ENCODE measurements around the gene ADIPOQ.
"Not testable (repeated sequence)": the region's sequence is repeated elsewhere in the genome, so short reads cannot be mapped to it uniquely, and the experiment has no call there.

The ADIPOQ gene

DNA sequence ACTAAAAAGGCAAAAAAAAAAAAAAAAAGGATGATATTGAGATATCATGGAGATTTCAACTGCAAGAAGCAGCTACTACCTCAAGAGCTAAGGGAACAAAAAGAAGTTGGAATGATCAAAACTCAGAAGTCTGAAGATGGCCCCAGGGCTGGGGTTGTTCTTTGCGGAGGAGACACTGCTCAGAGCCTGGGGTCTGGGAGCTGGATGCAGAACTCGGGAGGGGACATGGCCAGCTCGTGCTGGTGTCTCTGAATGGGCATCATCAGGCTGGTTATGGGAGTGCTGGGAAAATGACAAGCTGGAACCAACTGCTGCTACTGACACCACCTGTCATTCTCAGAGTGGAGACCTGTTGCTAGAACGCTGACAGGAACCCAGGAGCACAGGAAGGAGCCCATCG, 14.2 kb upstream of the ADIPOQ start:
- Histone ChIP-seq H3K9ac (ENCODE audit: low read depth, low read length) (no peak overlapping the region), H3K27me3 (ENCODE audit: control insufficient read depth, insufficient read depth, low read length) (peaks cover 46% of the 10 kb centered on the region), H3K4me2 (ENCODE audit: low read length) (no peak overlapping the region), H3K9me3 (replicated peaks; ENCODE audit: low read length) (no peaks in the 10 kb centered on the region), H3K36me3 (ENCODE audit: insufficient read depth, low read length) (no peaks in the 10 kb centered on the region), H3K4me1 (ENCODE audit: control insufficient read depth, insufficient read depth, low read length) (peaks cover 17% of the 10 kb centered on the region), H3K4me3 (ENCODE audit: low read length) (no peak overlapping the region)

DNA sequence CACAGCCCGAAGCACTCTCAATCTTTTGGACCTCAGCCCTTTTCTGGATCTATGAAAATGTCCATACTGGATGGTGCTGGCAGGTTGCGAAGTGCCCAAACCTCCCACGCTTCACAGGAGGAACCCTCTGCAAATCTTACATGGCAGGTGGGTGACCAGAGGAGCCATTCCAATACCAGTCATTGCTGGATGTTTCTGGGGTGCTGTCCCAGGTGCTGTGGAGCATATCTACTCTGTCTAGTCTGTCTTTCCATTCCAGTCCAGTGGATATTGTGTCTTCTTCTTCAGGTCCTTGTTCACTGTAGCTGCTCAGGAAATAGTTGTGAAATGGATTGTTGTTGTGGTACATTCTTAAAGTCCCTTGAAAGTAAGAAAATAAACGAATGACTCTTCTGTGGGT, 10.7 kb upstream of the ADIPOQ start:
- Histone ChIP-seq H3K4me2 (ENCODE audit: low read length) (no peak overlapping the region), H3K9ac (ENCODE audit: low read depth, low read length) (no peak overlapping the region), H3K4me3 (ENCODE audit: low read length) (no peak overlapping the region), H3K4me1 (ENCODE audit: control insufficient read depth, insufficient read depth, low read length) (no peaks in the 10 kb centered on the region), H3K9me3 (replicated peaks; ENCODE audit: low read length) (no peaks in the 10 kb centered on the region), H3K27me3 (ENCODE audit: control insufficient read depth, insufficient read depth, low read length) (peaks cover 46% of the 10 kb centered on the region), H3K36me3 (ENCODE audit: insufficient read depth, low read length) (no peaks in the 10 kb centered on the region)

DNA sequence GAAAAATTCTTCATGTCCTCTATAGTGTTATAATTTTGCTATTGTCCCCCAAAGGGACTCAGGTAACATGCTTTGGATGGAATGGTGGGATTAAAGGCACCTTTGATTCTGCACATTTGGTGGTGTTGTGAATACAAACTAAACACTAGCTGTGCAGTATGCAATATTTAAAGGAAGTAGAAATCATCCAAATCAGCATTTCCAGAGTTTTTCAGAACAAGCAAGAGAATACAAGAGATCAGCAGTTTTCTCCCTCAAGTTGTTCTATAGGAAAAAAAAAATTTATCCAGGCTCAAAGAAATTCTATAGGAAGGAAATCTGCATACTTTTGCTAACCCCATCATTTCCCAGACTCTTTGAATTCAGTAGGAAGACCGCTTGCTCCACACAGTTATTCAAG, 10.2 kb upstream of the ADIPOQ start:
- no peaks in the 10 kb centered on the region for H3K4me1 ChIP-seq (ENCODE audit: control insufficient read depth, insufficient read depth, low read length)
- no peaks in the 10 kb centered on the region for H3K36me3 ChIP-seq (ENCODE audit: insufficient read depth, low read length)
- H3K4me2 ChIP-seq (ENCODE audit: low read length), result no peak overlapping the region
- peaks cover 46% of the 10 kb centered on the region for H3K27me3 ChIP-seq (ENCODE audit: control insufficient read depth, insufficient read depth, low read length)
- H3K9ac ChIP-seq (ENCODE audit: low read depth, low read length), result no peak overlapping the region
- H3K4me3 ChIP-seq (ENCODE audit: low read length), result no peak overlapping the region
- no peaks in the 10 kb centered on the region for H3K9me3 ChIP-seq (replicated peaks; ENCODE audit: low read length)

DNA sequence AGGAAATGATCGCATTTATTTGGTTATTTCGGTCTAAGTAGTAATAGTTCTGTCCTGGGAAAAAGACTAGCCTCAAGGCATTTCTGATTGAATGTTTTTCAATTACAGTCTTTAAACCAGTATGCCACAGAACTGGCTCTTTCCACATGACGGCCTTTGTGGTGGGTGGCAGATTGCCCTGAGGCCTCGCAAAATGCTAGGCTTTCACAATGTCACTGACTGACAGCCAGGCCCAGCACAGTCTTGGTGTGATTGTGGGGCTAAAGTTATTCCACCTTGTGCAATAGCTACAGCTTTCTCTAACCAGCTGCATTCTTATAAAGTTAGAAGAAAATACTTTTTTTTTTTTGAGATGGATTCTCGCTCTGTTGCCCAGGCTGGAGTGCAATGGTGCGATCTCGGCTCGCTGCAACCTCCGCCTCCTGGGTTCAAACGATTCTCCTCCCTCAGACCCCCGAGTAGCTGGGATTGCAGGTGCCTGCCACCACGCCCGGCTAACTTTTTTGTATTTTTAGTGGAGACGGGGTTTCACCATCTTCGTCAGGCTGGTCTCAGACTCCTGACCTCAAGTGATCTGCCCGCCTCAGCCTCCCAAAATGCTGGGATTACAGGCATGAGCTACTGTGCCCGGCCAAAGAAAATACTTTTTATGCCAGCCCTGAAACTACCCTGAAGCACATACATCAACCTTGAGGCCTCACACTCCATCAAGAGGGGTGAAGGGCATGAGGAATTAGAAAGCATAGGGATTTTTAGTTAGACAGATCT, 2.5 kb upstream of the ADIPOQ start:
- Histone ChIP-seq H3K4me2 (ENCODE audit: low read length) (no peak overlapping the region), H3K4me3 (ENCODE audit: low read length) (no peak overlapping the region), H3K9ac (ENCODE audit: low read depth, low read length) (no peak overlapping the region), H3K9me3 (replicated peaks; ENCODE audit: low read length) (no peaks in the 10 kb centered on the region), H3K36me3 (ENCODE audit: insufficient read depth, low read length) (no peaks in the 10 kb centered on the region), H3K4me1 (ENCODE audit: control insufficient read depth, insufficient read depth, low read length) (no peaks in the 10 kb centered on the region), H3K27me3 (ENCODE audit: control insufficient read depth, insufficient read depth, low read length) (peaks cover 13% of the 10 kb centered on the region)

DNA sequence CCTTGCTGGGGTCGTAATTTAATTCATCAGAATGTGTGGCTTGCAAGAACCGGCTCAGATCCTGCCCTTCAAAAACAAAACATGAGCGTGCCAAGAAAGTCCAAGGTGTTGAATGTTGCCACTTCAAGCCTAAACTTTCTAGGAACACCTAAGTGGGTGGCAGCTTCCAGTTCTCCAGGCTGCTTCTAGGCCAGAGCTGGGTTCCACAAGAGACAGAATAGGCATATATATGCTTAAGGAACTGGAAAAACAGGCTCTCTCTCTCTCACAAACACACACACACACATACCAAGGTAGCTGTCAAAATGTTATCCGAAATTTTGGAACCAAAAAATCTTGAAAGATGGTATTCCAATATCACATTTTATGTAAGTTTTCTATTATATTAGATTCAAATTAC, 890 bp upstream of the ADIPOQ start:
- H3K9ac ChIP-seq (ENCODE audit: low read depth, low read length), result no peak overlapping the region
- H3K9me3 ChIP-seq (replicated peaks; ENCODE audit: low read length), result no peaks in the 10 kb centered on the region
- no peaks in the 10 kb centered on the region for H3K36me3 ChIP-seq (ENCODE audit: insufficient read depth, low read length)
- peaks cover 25% of the 10 kb centered on the region for H3K27me3 ChIP-seq (ENCODE audit: control insufficient read depth, insufficient read depth, low read length)
- H3K4me3 ChIP-seq (ENCODE audit: low read length), result no peak overlapping the region
- no peak overlapping the region for H3K4me2 ChIP-seq (ENCODE audit: low read length)
- H3K4me1 ChIP-seq (ENCODE audit: control insufficient read depth, insufficient read depth, low read length), result no peaks in the 10 kb centered on the region

DNA sequence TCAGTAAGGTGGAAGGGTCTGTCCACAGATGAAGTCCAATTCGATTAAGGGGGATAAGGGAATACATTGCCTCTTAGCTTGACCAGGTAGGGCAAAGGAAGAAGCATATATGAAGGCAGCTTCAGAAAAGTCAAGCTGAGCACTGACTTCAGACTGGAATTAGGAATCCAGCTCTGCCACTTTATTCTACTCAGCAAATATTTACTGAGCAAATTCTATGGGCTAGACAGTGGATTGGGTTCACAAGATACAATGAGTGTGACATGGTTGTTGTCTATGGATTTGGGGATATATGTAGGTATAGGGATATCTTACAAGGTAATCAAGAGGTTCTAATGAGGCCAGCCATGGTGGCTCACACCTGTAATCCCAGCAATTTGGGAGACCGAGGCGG, 526 bp downstream of the ADIPOQ start:
- H3K4me2 ChIP-seq (ENCODE audit: low read length), result no peak overlapping the region
- peaks cover 29% of the 10 kb centered on the region for H3K27me3 ChIP-seq (ENCODE audit: control insufficient read depth, insufficient read depth, low read length)
- no peaks in the 10 kb centered on the region for H3K9me3 ChIP-seq (replicated peaks; ENCODE audit: low read length)
- no peaks in the 10 kb centered on the region for H3K36me3 ChIP-seq (ENCODE audit: insufficient read depth, low read length)
- H3K4me1 ChIP-seq (ENCODE audit: control insufficient read depth, insufficient read depth, low read length), result no peaks in the 10 kb centered on the region
- H3K9ac ChIP-seq (ENCODE audit: low read depth, low read length), result no peak overlapping the region
- no peak overlapping the region for H3K4me3 ChIP-seq (ENCODE audit: low read length)

DNA sequence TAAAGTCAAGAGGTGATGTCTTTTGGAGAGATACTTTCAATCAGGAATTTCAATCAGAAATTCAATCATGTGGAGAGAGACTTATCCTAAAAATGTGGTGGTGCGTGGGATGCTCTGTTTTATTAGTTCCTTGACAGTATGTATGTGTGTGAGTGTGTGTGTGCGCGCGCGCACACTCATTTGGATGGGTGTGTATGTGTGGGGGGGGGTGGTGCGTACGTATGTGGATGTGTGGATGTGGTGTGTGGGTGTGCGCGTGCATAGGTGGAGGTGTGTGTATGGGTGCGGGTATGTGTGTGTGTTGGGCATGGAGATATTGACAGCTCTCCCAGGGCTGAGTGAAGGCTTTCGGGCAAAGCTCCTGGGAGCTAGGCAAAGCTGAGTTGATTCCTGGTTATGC, 2.4 kb downstream of the ADIPOQ start:
- no peaks in the 10 kb centered on the region for H3K9me3 ChIP-seq (replicated peaks; ENCODE audit: low read length)
- H3K4me2 ChIP-seq (ENCODE audit: low read length), result no peak overlapping the region
- no peaks in the 10 kb centered on the region for H3K4me1 ChIP-seq (ENCODE audit: control insufficient read depth, insufficient read depth, low read length)

DNA sequence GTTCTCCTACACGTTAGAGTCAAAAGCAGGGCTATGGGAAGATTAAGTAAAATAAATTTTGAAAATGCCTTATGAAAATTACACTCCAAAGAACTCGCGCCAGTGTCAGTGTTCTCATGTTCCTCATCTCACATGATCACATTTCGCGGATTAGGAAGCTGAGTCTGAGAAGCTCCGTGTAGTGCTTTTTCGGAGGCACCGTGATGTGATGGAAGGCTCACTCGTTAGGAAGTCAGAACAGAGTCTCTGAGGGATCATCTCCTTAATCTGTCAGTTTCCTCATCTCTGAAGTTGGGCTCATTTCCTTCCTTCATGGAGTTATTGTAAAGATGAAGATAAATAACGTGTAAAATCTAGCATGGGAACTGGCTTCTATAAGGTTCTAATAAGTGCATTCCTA, 3.2 kb downstream of the ADIPOQ start:
- Histone ChIP-seq H3K4me2 (ENCODE audit: low read length) (no peak overlapping the region), H3K27me3 (ENCODE audit: control insufficient read depth, insufficient read depth, low read length) (peaks cover 32% of the 10 kb centered on the region), H3K9me3 (replicated peaks; ENCODE audit: low read length) (no peaks in the 10 kb centered on the region), H3K4me3 (ENCODE audit: low read length) (no peak overlapping the region), H3K4me1 (ENCODE audit: control insufficient read depth, insufficient read depth, low read length) (no peaks in the 10 kb centered on the region), H3K9ac (ENCODE audit: low read depth, low read length) (no peak overlapping the region), H3K36me3 (ENCODE audit: insufficient read depth, low read length) (no peaks in the 10 kb centered on the region)

More for the DNA sequence above, 2.4 kb downstream of the ADIPOQ start:
- Histone ChIP-seq H3K9ac (ENCODE audit: low read depth, low read length) (no peak overlapping the region), H3K4me3 (ENCODE audit: low read length) (no peak overlapping the region), H3K36me3 (ENCODE audit: insufficient read depth, low read length) (no peaks in the 10 kb centered on the region), H3K27me3 (ENCODE audit: control insufficient read depth, insufficient read depth, low read length) (peaks cover 32% of the 10 kb centered on the region)

DNA sequence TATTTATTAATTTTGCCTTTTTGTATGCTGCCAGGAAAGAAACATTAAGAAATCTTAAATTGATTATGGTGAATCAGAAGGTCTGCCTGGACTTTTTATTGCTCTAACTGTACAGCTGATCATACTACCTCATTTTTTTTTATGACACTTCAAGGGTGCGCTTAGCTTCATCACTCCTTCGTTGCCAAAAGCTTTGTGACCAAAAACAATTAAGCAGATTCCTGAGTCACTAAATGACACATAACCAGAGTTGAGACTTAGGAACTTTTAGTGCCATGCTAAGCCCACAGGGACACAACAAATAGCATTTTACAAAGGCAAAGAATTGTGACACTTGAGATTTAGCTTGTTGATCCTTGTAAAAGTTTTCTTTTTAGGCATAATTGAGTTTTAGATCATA, 4.9 kb downstream of the ADIPOQ start:
- Histone ChIP-seq H3K27me3 (ENCODE audit: control insufficient read depth, insufficient read depth, low read length) (peaks cover 37% of the 10 kb centered on the region), H3K4me3 (ENCODE audit: low read length) (no peak overlapping the region), H3K36me3 (ENCODE audit: insufficient read depth, low read length) (no peaks in the 10 kb centered on the region), H3K4me2 (ENCODE audit: low read length) (no peak overlapping the region), H3K9ac (ENCODE audit: low read depth, low read length) (no peak overlapping the region), H3K4me1 (ENCODE audit: control insufficient read depth, insufficient read depth, low read length) (no peaks in the 10 kb centered on the region), H3K9me3 (replicated peaks; ENCODE audit: low read length) (no peaks in the 10 kb centered on the region)

DNA sequence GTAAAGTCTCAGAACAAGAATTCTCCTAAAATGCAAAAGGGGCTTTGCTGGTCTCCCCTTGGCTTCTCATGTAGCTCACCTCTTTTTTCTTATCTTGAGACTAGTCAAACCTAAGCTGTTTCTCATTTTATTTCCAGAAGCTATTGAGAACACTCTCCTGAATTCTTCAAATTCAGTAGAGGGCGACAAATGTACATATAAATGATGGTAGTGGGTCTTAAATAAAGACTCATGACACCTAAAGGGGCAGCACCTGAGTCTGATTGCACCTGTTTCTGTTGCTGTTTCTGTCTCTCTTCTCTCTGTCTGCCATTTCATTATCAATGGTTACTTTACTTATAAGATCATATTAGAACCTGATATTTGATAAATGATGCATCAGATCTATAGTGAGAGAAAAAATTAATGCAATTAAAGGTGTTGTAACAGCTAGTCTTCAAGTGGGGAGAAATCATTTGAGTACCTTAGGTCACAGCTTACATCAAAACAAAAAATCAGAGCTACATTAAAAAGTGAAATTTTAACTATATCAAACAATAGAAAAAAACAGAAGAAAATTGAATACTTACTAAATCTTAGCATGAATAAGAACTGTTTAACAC, 7.0 kb downstream of the ADIPOQ start:
- Histone ChIP-seq H3K4me3 (ENCODE audit: low read length) (no peak overlapping the region), H3K9me3 (replicated peaks; ENCODE audit: low read length) (no peaks in the 10 kb centered on the region), H3K4me1 (ENCODE audit: control insufficient read depth, insufficient read depth, low read length) (no peaks in the 10 kb centered on the region), H3K9ac (ENCODE audit: low read depth, low read length) (no peak overlapping the region), H3K4me2 (ENCODE audit: low read length) (no peak overlapping the region), H3K27me3 (ENCODE audit: control insufficient read depth, insufficient read depth, low read length) (peaks cover 33% of the 10 kb centered on the region), H3K36me3 (ENCODE audit: insufficient read depth, low read length) (no peaks in the 10 kb centered on the region)

DNA sequence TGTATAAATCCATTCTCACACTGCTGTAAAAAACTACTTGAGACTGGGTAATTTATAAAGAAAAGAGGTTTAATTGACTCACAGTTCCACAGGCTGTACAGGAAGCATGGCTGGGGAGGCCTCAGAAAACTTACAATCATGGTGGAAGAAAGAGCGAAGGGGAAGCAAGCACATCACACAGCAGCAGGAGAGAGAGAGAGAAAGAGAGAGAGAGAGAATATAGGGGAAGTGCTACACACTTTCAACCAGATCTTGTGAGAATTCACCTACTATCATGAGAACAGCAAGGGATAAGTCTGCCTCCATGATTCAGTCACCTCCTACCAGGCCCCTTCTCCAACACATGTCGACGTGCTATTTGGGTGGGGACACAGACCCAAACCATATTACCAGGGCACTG, 9.3 kb downstream of the ADIPOQ start:
- H3K4me3 ChIP-seq (ENCODE audit: low read length); H3K9me3 ChIP-seq (replicated peaks; ENCODE audit: low read length); H3K36me3 ChIP-seq (ENCODE audit: insufficient read depth, low read length); H3K9ac ChIP-seq (ENCODE audit: low read depth, low read length); H3K4me2 ChIP-seq (ENCODE audit: low read length); H3K4me1 ChIP-seq (ENCODE audit: control insufficient read depth, insufficient read depth, low read length): not testable (repeated sequence)
- H3K27me3 ChIP-seq (ENCODE audit: control insufficient read depth, insufficient read depth, low read length), result peaks cover 17% of the 10 kb centered on the region

DNA sequence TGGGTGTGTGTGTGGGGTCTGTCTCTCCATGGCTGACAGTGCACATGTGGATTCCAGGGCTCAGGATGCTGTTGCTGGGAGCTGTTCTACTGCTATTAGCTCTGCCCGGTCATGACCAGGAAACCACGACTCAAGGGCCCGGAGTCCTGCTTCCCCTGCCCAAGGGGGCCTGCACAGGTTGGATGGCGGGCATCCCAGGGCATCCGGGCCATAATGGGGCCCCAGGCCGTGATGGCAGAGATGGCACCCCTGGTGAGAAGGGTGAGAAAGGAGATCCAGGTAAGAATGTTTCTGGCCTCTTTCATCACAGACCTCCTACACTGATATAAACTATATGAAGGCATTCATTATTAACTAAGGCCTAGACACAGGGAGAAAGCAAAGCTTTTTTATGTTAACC, 10.5 kb downstream of the ADIPOQ start:
- no peaks in the 10 kb centered on the region for H3K9me3 ChIP-seq (replicated peaks; ENCODE audit: low read length)
- H3K4me2 ChIP-seq (ENCODE audit: low read length), result no peak overlapping the region
- H3K27me3 ChIP-seq (ENCODE audit: control insufficient read depth, insufficient read depth, low read length), result peaks cover 14% of the 10 kb centered on the region
- H3K4me3 ChIP-seq (ENCODE audit: low read length), result no peak overlapping the region
- H3K9ac ChIP-seq (ENCODE audit: low read depth, low read length), result no peak overlapping the region
- H3K4me1 ChIP-seq (ENCODE audit: control insufficient read depth, insufficient read depth, low read length), result no peaks in the 10 kb centered on the region
- no peaks in the 10 kb centered on the region for H3K36me3 ChIP-seq (ENCODE audit: insufficient read depth, low read length)
